Pons (tissue), 1 donor: ENCODE measurements around the gene CFAP58.
A peak's percentile ranks its signal among the peaks of the same experiment; 100 is the strongest.

Experiments used
- DNase-seq: peaks from one replicate; pipeline ENCODE4 v3.0.0-alpha.2; 2016; ENCODE audit warnings: low spot score

CFAP58 gene

GRCh38 chr10:104376784-104377300 is 23.2 kb downstream of the CFAP58 start:
- no peak for DNase-seq

DNA sequence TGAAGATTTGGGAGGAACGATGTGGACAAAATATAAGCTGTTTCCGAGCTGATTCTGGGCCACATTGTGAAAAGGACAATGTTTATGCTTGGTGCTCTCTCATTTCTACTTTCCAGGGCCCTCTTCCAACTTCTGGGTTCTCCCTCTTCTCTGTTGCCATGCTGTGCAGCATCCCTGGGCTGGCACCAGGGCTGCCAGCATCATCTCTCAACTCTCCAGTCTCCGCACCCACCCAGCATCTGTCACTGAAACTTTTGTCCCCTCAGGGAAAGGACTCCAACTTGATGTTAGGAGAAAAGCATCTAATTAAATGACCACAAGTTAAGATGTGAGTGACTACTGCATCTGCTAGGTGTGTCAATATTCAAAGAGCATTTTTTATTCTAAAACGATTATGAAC is 26.7 kb downstream of the CFAP58 start:
- DNase-seq, result no peak

- peak; percentile 1 for DNase-seq
Observed at GRCh38 chr10:104387130-104387888, 33.7 kb downstream of the CFAP58 start.

GRCh38 chr10:104388830-104389229 is 35.2 kb downstream of the CFAP58 start:
- no peak for DNase-seq

DNA sequence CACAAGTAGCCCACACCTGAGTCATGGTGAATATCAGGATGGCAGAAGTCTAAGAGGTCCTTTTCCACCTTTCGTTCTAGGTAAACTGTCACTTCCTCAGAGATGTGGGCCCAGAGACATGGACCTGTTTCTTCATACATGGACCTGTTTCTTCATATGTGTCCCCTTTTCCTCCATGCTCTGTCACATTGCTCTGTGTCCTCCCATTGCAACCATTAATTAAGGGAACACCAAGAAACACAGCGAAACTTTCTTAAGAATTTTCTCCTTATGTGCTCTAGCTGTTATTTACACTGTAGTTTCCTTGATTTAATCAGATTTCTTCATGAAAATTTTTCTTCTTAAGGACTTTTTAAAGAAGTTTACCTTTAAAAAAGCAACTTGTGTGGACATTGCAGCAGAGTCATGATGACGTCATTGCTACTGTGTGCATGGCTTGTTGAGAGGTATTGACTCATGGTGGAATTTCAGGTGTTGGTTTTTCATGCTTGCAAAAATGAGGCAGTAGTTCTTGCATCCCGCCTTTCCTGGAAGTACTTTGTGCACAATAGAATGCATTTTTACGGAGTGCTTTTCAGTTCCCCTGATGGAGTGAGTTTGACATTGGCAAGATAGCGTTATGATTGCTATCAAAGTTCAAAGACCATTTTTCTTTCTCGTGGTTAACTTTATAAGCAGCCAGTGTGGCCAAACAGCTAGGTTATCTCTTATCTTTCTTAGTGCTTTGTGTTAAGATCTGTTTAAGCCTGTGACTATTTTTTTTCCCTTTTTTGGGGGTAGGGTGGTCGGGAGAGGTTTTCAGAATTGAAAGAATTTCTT is 37.7 kb downstream of the CFAP58 start:
- no peak for DNase-seq

- DNase-seq, result no peak
Observed at GRCh38 chr10:104391969-104392296, 38.3 kb downstream of the CFAP58 start.

DNA sequence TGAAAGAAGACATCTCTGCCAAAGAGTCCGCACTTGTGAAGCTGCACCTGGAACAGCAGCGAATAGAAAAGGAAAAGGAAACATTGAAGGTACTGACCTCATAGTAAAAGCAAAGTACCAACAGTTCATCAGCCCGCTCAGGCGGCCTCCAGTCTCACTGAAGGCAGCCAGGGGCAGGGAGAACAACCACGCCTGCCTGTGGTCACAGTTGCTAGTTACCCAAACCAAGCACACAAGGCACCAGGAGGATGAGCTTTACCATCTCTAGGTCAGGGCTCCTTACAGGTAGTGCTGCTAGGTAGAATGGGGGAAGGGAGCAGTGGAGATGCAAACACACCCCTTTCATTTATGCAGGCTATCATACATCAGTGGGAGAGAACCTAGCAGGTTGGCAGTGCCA is 39.8 kb downstream of the CFAP58 start:
- no peak for DNase-seq

GRCh38 chr10:104396581-104396980 is 42.9 kb downstream of the CFAP58 start:
- DNase-seq, result no peak

DNA sequence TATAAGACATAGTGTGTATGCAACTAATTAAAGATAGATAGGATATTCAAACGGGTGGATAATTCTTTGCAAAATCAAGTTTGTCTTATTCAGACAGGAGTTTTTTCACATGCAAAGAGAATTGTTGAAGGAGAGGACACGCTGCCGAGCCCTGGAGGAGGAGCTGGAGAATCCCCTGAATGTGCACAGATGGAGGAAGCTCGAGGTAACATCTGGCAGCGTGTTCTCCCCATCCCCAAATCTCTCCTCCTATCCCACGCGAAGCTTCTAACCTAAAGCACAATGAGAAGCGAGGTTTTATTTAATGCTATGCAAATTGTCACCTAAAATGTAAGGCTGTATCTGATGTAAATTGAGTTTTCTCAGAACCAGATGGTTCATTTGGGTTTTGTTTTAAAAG is 50.0 kb downstream of the CFAP58 start:
- no peak for DNase-seq

GRCh38 chr10:104406715-104407650 is 53.4 kb downstream of the CFAP58 start:
- DNase-seq, result peak; percentile 52

DNA sequence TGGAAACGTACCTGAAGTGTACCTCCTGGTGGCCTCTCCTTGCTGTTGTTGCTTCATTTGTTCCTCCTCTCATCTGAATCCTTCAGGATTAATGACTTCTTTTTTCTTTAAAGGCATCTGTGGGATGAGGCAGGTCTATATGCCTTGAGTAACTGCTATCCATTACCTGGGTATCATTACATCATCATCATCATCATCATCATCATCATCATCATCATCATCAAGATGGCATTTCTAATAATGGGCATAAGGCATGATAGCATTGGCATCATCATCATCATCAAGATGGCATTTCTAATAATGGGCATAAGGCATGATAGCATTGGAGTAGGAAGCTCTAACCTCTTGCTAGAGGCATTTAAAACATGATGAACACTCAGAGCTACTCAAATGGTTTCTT is 59.9 kb downstream of the CFAP58 start:
- no peak for DNase-seq

GRCh38 chr10:104415526-104416165 is 62.0 kb downstream of the CFAP58 start:
- no peak for DNase-seq

DNA sequence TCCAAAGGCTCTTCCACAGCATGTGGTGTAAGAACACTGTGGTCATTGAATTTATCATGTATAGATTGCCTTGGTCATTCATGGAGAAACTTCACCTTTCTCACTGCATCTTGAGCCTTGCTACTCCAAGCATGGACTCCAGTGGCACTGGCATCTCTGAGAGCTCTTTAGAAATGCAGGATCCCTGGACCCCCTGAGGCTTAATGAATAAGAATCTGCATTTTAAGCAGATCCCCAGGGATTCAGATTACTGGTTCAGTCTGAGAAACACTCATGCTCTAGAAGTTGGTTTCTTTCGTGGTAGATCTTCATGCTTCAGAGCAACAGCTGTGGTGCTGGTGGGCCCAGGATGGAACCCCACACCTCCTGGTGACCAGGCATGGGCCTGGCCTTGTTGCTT is 63.2 kb downstream of the CFAP58 start:
- no peak for DNase-seq

DNA sequence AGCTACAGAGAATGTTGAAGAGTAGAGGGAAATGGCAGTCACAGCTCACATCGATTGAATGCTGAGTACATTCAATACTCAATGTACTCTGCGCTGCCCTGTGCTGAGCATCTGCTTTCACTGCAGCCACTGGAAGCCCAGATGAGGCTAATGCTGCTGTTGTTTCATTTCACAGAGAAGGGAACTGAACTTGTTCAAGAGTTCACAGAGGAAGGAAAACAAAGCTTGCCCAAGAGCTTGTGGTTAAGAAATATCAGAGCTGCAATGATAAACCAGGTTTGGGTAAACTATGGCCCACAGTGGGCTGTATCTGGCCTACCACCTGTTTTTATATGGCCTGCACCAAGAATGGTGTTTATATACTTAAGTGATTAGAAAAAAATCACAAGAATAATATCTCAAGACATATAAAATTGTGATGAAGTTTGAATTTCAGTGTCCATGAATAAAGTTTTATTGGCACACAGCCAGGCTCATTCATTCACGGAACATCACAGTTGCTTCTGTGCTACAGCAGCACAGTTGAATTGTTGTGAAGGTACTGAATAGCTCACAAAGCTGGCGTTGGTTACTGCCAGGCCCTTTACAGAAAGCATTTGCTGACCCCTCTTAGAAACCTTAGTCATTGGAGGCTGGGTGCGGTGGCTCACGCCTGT is 64.1 kb downstream of the CFAP58 start:
- peak; percentile 4 for DNase-seq

- DNase-seq, result no peak
Observed at GRCh38 chr10:104424719-104425118, 71.1 kb downstream of the CFAP58 start.

GRCh38 chr10:104427989-104428388 is 74.4 kb downstream of the CFAP58 start:
- DNase-seq, result no peak

GRCh38 chr10:104429846-104430245 is 76.2 kb downstream of the CFAP58 start:
- DNase-seq, result no peak

DNA sequence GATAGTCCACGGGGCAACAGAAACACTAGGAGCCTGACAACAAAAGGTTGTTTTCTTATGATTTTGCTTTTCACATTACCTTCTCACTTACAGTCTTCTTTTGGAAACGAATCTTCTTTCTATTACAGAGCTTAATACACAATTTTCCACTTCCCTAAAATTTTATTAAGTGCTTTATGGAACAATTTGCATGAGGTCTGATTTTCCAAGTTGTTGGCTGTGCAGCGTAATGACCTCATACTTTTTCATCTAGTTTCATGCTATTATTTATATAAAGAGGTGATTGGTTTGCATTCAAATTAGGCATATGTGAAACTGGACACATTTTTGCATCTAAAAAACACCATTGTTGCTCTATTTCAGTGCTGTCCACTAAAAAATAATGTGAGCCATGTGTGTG is 76.7 kb downstream of the CFAP58 start:
- no peak for DNase-seq

DNA sequence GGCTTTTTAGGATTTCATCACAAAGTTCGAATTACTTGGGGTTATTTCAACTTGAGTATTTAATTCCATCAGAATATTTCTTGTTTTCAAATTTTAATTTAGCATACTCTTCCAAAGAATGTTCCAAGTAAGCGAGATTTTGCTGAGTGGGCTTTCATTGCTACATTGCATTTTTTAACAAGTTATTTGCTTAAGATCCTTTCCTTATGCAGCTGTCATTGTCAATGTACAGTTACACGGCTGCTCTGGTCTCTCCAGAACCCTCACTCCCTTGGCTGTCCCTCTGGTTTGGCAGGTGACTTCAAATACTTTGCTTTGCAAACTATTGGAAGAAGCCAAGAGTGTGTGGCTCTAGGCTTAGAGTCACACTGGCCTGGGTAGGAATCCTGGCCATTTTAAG is 80.0 kb downstream of the CFAP58 start:
- DNase-seq, result no peak

DNA sequence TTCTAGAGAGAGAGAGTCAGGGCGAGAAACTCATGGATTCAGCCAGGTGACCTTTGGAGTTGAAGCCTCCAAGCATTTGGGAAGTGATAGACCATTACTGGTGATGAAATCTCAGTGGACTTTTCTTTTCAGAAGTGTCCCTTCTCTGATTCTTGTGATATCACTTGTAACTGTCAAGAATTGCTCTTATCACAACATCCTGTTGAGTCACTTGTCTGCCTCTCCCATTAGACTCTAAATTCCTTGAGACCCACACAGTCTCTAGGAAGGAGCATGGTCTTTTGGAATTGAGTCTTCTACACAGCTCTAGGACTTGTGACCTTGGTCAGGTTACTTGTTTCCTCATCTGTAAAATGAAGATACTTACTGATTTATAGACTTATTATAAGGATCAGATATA is 81.0 kb downstream of the CFAP58 start:
- DNase-seq, result no peak

DNA sequence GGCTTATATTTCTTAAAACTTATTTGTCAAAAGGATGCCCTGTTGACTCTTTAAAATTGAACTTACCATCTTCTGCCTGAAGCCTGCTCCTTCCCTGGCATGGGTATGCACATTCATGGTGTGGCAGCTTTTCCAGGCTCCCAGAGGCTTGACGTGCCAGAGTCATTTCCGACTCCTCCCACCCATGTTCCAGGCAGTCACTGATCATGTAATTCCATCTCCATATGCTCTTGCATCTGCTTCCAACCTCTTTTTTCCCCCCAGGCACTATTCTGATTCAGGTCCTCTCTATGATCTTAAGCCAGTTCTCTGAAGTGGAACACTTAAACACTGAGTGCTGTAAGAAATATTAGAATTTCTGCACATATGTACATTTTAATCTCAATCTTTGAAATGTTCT is 82.2 kb downstream of the CFAP58 start:
- no peak for DNase-seq
